Body of pancreas (tissue), 4 donors: Measurements from ENCODE around the gene NEK1. TPM values are rescaled to one million over a fixed set of nuclear protein-coding genes. Genes with fewer than 3 reads are reported as not detected.

Source experiments
- ATAC-seq: fragments of 150-250 bp; one replicate; pipeline ENCODE4 v1.9.1; 2016
- DNase-seq, 4 donors: peaks; one replicate each; pipeline ENCODE4 v3.0.0-alpha.2; 2019
- H3K27ac ChIP-seq, 4 donors: fragments of 200-600 bp; sonication (generic); 1 replicate in 3 of 4; 2 replicates in 1 of 4; pipeline versions ENCODE4 v1.5.1 to v1.6.1; 2016 to 2019; ENCODE audit warnings: mild to moderate bottlenecking in 1 of 4, mixed read lengths in 1 of 4, moderate library complexity in 1 of 4
- H3K27me3 ChIP-seq, 2 donors: fragments of 200-600 bp; sonication (generic); one replicate each; pipeline ENCODE4 v1.6.0; 2016; ENCODE audit warnings: mild to moderate bottlenecking in 1 of 2
- H3K36me3 ChIP-seq, 2 donors: fragments of 200-600 bp; sonication (generic); replicated peaks in 1 of 2; 2 replicates each; pipeline ENCODE4 v1.5.1; 2016; ENCODE audit warnings: low read depth in 2 of 2; ENCODE audit not compliant: insufficient read depth in 1 of 2
- H3K4me1 ChIP-seq: fragments of 200-600 bp; sonication (generic); one replicate; pipeline ENCODE4 v1.6.0; 2016
- H3K4me3 ChIP-seq, 2 donors: fragments of 200-600 bp; sonication (generic); 1 replicate in 1 of 2; 2 replicates in 1 of 2; pipeline ENCODE4 v1.5.1; 2016 to 2019
- H3K9me3 ChIP-seq, 3 donors: fragments of 200-600 bp; sonication (generic); 1 replicate in 2 of 3; 2 replicates in 1 of 3; pipeline ENCODE4 v1.5.1; 2016
- CTCF ChIP-seq, 7 experiments: fragments of 450-650 bp in 4 of 7; fragments of 200-600 bp in 3 of 7; sonication (generic) in 3 of 7; IDR thresholded peaks; one replicate each; pipeline ENCODE4 v1.5.1; 2016 to 2019; ENCODE audit warnings: antibody characterized with exemption in 7 of 7
- POLR2A ChIP-seq, 3 donors: fragments of 450-650 bp; IDR thresholded peaks; one replicate each; pipeline ENCODE4 v1.6.1; 2016; ENCODE audit warnings: antibody characterized with exemption in 3 of 3, mild to moderate bottlenecking in 2 of 3
- WGBS, 2 donors: methylation state at CpG; one replicate each; pipeline ENCODE4 v1.1.5; 2017; 5-methylcytosine and 5-hydroxymethylcytosine counted together
- intact Hi-C: fragments of 100-400 bp; cut with DNase I; formaldehyde crosslinking; loops from one replicate; pipeline ENCODE4 v1.15.1; 2023
- total RNA-seq, 2 donors: library from RNA; depleted of rRNA; stranded (reverse); fragments of >200 nt; gene quantifications; one replicate each; pipeline ENCODE4 v1.1.0, GENCODE V29; 2016

NEK1 gene
- total RNA-seq, 2 donors from 2014 or later, result 6.3 to 12.2 TPM

GRCh38 chr4:169416997-169417396, 195.4 kb downstream of the NEK1 start:
- ATAC-seq (no peak), DNase-seq (no peak)
- TF ChIP-seq CTCF (IDR thresholded peaks at IDR 0.05) (no peak), POLR2A (IDR thresholded peaks at IDR 0.05) (no peak)
- Histone ChIP-seq H3K4me3 (no peak overlapping the region), H3K27ac (no peak overlapping the region), H3K4me1 (no peaks in the 10 kb centered on the region), H3K9me3 (no peaks in the 10 kb centered on the region), H3K36me3 (no peaks in the 10 kb centered on the region), H3K27me3 (no peaks in the 10 kb centered on the region)
- intact Hi-C loops, result no loop called here

- WGBS, 2 donors, result 90 to 96% methylated on average over 4 of the region's 4 CpGs
Observed at GRCh38 chr4:169416461-169416860, 195.9 kb downstream of the NEK1 start.

GRCh38 chr4:169414913-169415312, 197.5 kb downstream of the NEK1 start:
- Histone ChIP-seq H3K36me3 (no peaks in the 10 kb centered on the region), H3K27ac (no peak overlapping the region), H3K4me1 (no peaks in the 10 kb centered on the region), H3K27me3 (no peaks in the 10 kb centered on the region), H3K9me3 (no peaks in the 10 kb centered on the region), H3K4me3 (no peak overlapping the region)
- ATAC-seq (no peak), DNase-seq (no peak)
- intact Hi-C loops, result no loop called here
- TF ChIP-seq POLR2A (IDR thresholded peaks at IDR 0.05) (no peak), CTCF (IDR thresholded peaks at IDR 0.05) (no peak)
- WGBS, 2 donors, result 100% methylated on average over 1 of the region's 1 CpG

More at GRCh38 chr4:169416461-169416860, 195.9 kb downstream of the NEK1 start:
- Histone ChIP-seq H3K27ac (no peak overlapping the region), H3K9me3 (no peaks in the 10 kb centered on the region), H3K27me3 (no peaks in the 10 kb centered on the region), H3K4me1 (no peaks in the 10 kb centered on the region), H3K4me3 (no peak overlapping the region), H3K36me3 (no peaks in the 10 kb centered on the region)
- ATAC-seq, result no peak
- intact Hi-C loops, result no loop called here
- no peak for TF ChIP-seq CTCF (IDR thresholded peaks at IDR 0.05)
- TF ChIP-seq POLR2A (IDR thresholded peaks at IDR 0.05), result no peak
- no peak for DNase-seq

GRCh38 chr4:169412046-169412445, 200.3 kb downstream of the NEK1 start:
- H3K27me3 ChIP-seq, result no peaks in the 10 kb centered on the region
- H3K27ac ChIP-seq, result no peak overlapping the region
- TF ChIP-seq POLR2A (IDR thresholded peaks at IDR 0.05), result no peak
- TF ChIP-seq CTCF (IDR thresholded peaks at IDR 0.05), result no peak
- H3K36me3 ChIP-seq, result no peaks in the 10 kb centered on the region
- DNase-seq, result no peak
- intact Hi-C loops, result no loop called here
- ATAC-seq, result no peak
- no peak overlapping the region for H3K4me3 ChIP-seq
- no peaks in the 10 kb centered on the region for H3K9me3 ChIP-seq
- no peaks in the 10 kb centered on the region for H3K4me1 ChIP-seq

- 84 to 93% methylated on average over 12 of the region's 12 CpGs for WGBS, 2 donors
- DNase-seq (peak in 1 of 4 donors; percentile 36), ATAC-seq (no peak)
- no peaks in the 10 kb centered on the region for H3K9me3 ChIP-seq
- no peak overlapping the region for H3K27ac ChIP-seq
- no peak overlapping the region for H3K4me3 ChIP-seq
- no peaks in the 10 kb centered on the region for H3K4me1 ChIP-seq
- TF ChIP-seq CTCF (IDR thresholded peaks at IDR 0.05), result no peak
- TF ChIP-seq POLR2A (IDR thresholded peaks at IDR 0.05), result no peak
- no peaks in the 10 kb centered on the region for H3K27me3 ChIP-seq
- no peaks in the 10 kb centered on the region for H3K36me3 ChIP-seq
- intact Hi-C loops, result no loop called here
Observed at GRCh38 chr4:169410839-169411770, 201.3 kb downstream of the NEK1 start.
